ENCODE measurements around the gene ANTXR1. TPM values are rescaled to one million over a fixed set of nuclear protein-coding genes. Genes with fewer than 3 reads are reported as not detected.

Gene ANTXR1
- total and polyA plus RNA-seq, 2 of the 8 experiments (the other 6 are each of a cell fraction or from before 2014, with no cell fraction given), result 15.8 to 44.3 TPM

- WGBS, 2 experiments (ENCODE audit: extremely low coverage in 1 of 2, insufficient coverage in 1 of 2, insufficient read length in 1 of 2, insufficient replicate concordance in 2 of 2, low coverage in 1 of 2, low lambda C conversion rate in 2 of 2, missing lambda C conversion rate in 1 of 2), result 75% methylated on average over 1 of the region's 1 CpG; no CpG with 5 or more reads in 1 of the 2 experiments
- Histone ChIP-seq H3K4me1 (replicated peaks in 1 of 4; ENCODE audit: control insufficient read depth in 3 of 4, insufficient read depth in 4 of 4, low read length in 3 of 4) (peaks cover 2 to 24% (median 16%) of the 10 kb centered on the region in 4 experiments), H3K56ac (replicated peaks; ENCODE audit: insufficient read length, low read depth, low read length) (no peak overlapping the region), H3K23me2 (ENCODE audit: low read depth, low read length) (peaks cover 2% of the 10 kb centered on the region; the same call in 1 of the 2 replicates), H3K79me1 (ENCODE audit: low read depth, low read length) (no peaks in the 10 kb centered on the region), H3K9ac (replicated peaks in 1 of 4; ENCODE audit: extremely low read depth in 1 of 4, low read depth in 3 of 4, low read length in 3 of 4) (no peak overlapping the region), H4K5ac (ENCODE audit: insufficient read length, low read depth, low read length) (no peak overlapping the region), H2BK5ac (ENCODE audit: low read depth, low read length) (no peak overlapping the region), H4K20me1 (replicated peaks in 1 of 2; ENCODE audit: control insufficient read depth in 1 of 2, insufficient read depth in 2 of 2, low read length in 2 of 2) (no peaks in the 10 kb centered on the region), H2AK5ac (ENCODE audit: low read depth, low read length) (no peak overlapping the region), H3K79me2 (ENCODE audit: control insufficient read depth in 1 of 2, insufficient read depth in 2 of 2, low read length in 2 of 2) (no peaks in the 10 kb centered on the region), H3K14ac (ENCODE audit: insufficient read length) (no peak overlapping the region), H3K4ac (replicated peaks; ENCODE audit: insufficient read length, low read depth, low read length) (no peak overlapping the region), H2BK120ac (replicated peaks; ENCODE audit: low read depth, low read length) (no peak overlapping the region), H4K91ac (replicated peaks; ENCODE audit: insufficient read length, low read length) (no peak overlapping the region), H2BK15ac (ENCODE audit: low read length) (no peak overlapping the region), H3K36me3 (ENCODE audit: control insufficient read depth in 2 of 4, insufficient read depth in 4 of 4, low read length in 3 of 4) (no peaks in the 10 kb centered on the region; a peak in 1 of 8 replicates), H3K4me2 (ENCODE audit: insufficient read depth in 1 of 2, low read depth in 2 of 2, low read length in 2 of 2) (no peak overlapping the region), H3K27me3 (replicated peaks in 1 of 4; ENCODE audit: control insufficient read depth in 3 of 4, extremely low read depth in 1 of 4, insufficient read depth in 3 of 4, low read length in 3 of 4) (no peaks in the 10 kb centered on the region), H3K18ac (ENCODE audit: extremely low read depth, low read length) (no peak overlapping the region), H4K8ac (ENCODE audit: extremely low read depth, insufficient read depth, low read length) (no peak overlapping the region), H3K9me3 (ENCODE audit: insufficient read depth in 2 of 2, low read depth in 1 of 2, low read length in 1 of 2) (no peaks in the 10 kb centered on the region), H2BK12ac (ENCODE audit: low read depth, low read length) (no peak overlapping the region), H3K27ac (ENCODE audit: low read depth, low read length) (no peak overlapping the region), H3K23ac (ENCODE audit: insufficient read length) (no peak overlapping the region), H3K4me3 (ENCODE audit: extremely low read depth in 1 of 4, insufficient read depth in 2 of 4, low read depth in 3 of 4, low read length in 4 of 4) (no peak overlapping the region), H2AFZ (ENCODE audit: low read length) (no peak overlapping the region), H2BK20ac (ENCODE audit: low read length) (no peak overlapping the region)
- ChIA-PET POLR2A (ENCODE audit: partially characterized antibody) (no interaction called here), CTCF (ENCODE audit: partially characterized antibody) (interaction anchor here (1.4 to 2.5 kb wide), 3 partner anchors 10 to 15 kb away, joined by 3 to 8 read pairs (median 6); no protein-coding TSS in a partner anchor)
- TF ChIP-seq TBP (IDR thresholded peaks at IDR 0.05; ENCODE audit: low read depth, low read length), result no peak
- no peak for TF ChIP-seq CHD1 (IDR thresholded peaks at IDR 0.05; ENCODE audit: low read depth, low read length)
- peak in 2 of 3 experiments; percentile 6 to 24; a peak in 3 of 4 replicates for TF ChIP-seq CTCF (IDR thresholded peaks at IDR 0.05; ENCODE audit: control extremely low read depth in 1 of 3, insufficient read depth in 1 of 3, low read depth in 1 of 3, low read length in 3 of 3)
- TF ChIP-seq RAD21 (IDR thresholded peaks at IDR 0.05 in 1 of 2, conservative IDR thresholded peaks at IDR 0.05 in 1 of 2; ENCODE audit: low read depth in 2 of 2, low read length in 2 of 2), result peak; percentile 22 to 38; a peak in 3 of 4 replicates
- no peak for TF ChIP-seq CBX8 (IDR thresholded peaks at IDR 0.05; ENCODE audit: borderline replicate concordance, low read depth, low read length)
- FAIRE-seq, result no peak
- DNase-seq (ENCODE audit: low read depth in 1 of 2, low spot score in 2 of 2), result no peak
These were observed 195.1 kb downstream of the ANTXR1 start for GRCh38 chr2:69208023-69208595.

Measured in H1 (cell line).